Transverse colon (tissue), 4 donors: ENCODE data around the gene RUFY2. TPM values are rescaled to one million over a fixed set of nuclear protein-coding genes. Genes with fewer than 3 reads are reported as not detected.

Source experiments
- DNase-seq: peaks from one replicate; pipeline ENCODE4 v3.0.0-alpha.2; 2019
- H3K27ac ChIP-seq, 4 donors: fragments of 200-600 bp; sonication (generic); 2 replicates each; pipeline ENCODE4 v1.5.1; 2016 to 2018; ENCODE audit warnings: inconsistent platforms in 4 of 4
- H3K27me3 ChIP-seq: fragments of 200-600 bp; sonication (generic); 2 replicates; pipeline ENCODE4 v1.5.1; 2017; ENCODE audit warnings: inconsistent platforms
- H3K36me3 ChIP-seq, 4 donors: fragments of 200-600 bp; sonication (generic); 2 replicates each; pipeline ENCODE4 v1.5.1; 2017 to 2019; ENCODE audit warnings: inconsistent platforms in 4 of 4
- H3K4me1 ChIP-seq, 4 donors: fragments of 200-600 bp; sonication (generic); 2 replicates each; pipeline ENCODE4 v1.5.1; 2017 to 2020; ENCODE audit warnings: inconsistent platforms in 4 of 4
- H3K4me3 ChIP-seq, 4 donors: fragments of 200-600 bp; sonication (generic); 1 replicate in 1 of 4; 2 replicates in 3 of 4; pipeline versions ENCODE4 v1.5.1 to v1.6.1; 2017 to 2019; ENCODE audit warnings: inconsistent platforms in 4 of 4
- H3K9me3 ChIP-seq, 2 donors: fragments of 200-600 bp; sonication (generic); 2 replicates each; pipeline ENCODE4 v1.5.1; 2017 to 2019; ENCODE audit warnings: inconsistent platforms in 2 of 2
- EP300 ChIP-seq: sonication (generic); formaldehyde crosslinking; IDR thresholded peaks from one replicate; pipeline ENCODE4 v1.6.1; 2017; ENCODE audit warnings: antibody characterized with exemption, low read depth
- POLR2A ChIP-seq: fragments of 450-650 bp; IDR thresholded peaks from one replicate; pipeline ENCODE4 v1.6.1; 2016; ENCODE audit warnings: antibody characterized with exemption, mild to moderate bottlenecking, moderate library complexity
- POLR2AphosphoS5 ChIP-seq, 3 donors: sonication (generic); formaldehyde crosslinking; IDR thresholded peaks; one replicate each; pipeline ENCODE4 v1.6.1; 2016; ENCODE audit warnings: antibody characterized with exemption in 3 of 3
- WGBS, 2 donors: methylation state at CpG; one replicate each; pipeline ENCODE4 v1.1.5; 2018; ENCODE audit warnings: low coverage in 1 of 2; 5-methylcytosine and 5-hydroxymethylcytosine counted together
- in situ Hi-C, 4 donors: fragments of 200-750 bp; cut with MboI; loops; one replicate each; pipeline versions ENCODE4 v1.15.0 to v1.15.1; 2017; ENCODE audit warnings: low sequenced_read_pairs in 3 of 4, low pct_ligation_motif_present in 1 of 4, low pct_unique_long_range_greater_than_20kb in 1 of 4
- intact Hi-C: fragments of 100-400 bp; cut with DNase I; formaldehyde crosslinking; loops from one replicate; pipeline ENCODE4 v1.15.1; 2023; ENCODE audit warnings: low total_unique reads
- total RNA-seq, 4 donors: library from RNA; depleted of rRNA; stranded (reverse); fragments of >200 nt; gene quantifications; one replicate each; pipeline ENCODE4 v1.1.0, GENCODE V29; 2016
- TF ChIP-seq, protein P1 (sequence below), 5 experiments: fragments of 200-600 bp in 3 of 5; fragments of 450-650 bp in 2 of 5; sonication (generic) in 3 of 5; IDR thresholded peaks; 1 replicate in 2 of 5; 2 replicates in 3 of 5; pipeline ENCODE4 v1.5.1; 2016 to 2017; ENCODE audit warnings: antibody characterized with exemption in 5 of 5, inconsistent platforms in 3 of 5, mild to moderate bottlenecking in 2 of 5, moderate library complexity in 1 of 5

Gene RUFY2
- total RNA-seq, 4 donors from 2014 or later = 7.9 to 34.8 (median 22.8) TPM

DNA sequence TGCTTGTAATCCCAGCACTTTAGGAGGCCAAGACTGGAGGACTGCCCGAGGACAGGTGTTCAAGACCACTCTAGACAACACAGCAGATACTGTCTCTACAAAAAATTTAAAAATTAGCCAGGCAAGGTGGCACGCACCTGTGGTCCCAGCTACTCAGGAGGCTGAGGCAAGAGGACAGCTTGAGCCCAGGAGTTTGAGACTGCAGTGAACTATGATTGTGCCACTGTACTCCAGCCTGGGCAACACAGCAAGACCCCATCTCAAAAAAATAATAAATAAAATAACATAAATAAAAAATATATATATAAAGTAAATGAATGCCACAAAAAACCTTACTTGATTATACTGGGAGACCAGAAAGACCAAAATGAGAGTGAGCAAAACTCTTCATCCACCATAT is 53.5 kb downstream of the RUFY2 start:
- Histone ChIP-seq H3K27ac (no peak overlapping the region), H3K9me3 (no peaks in the 10 kb centered on the region), H3K27me3 (no peaks in the 10 kb centered on the region), H3K4me1 (no peaks in the 10 kb centered on the region), H3K36me3 (peaks cover 0 to 47% (median 12%) of the 10 kb centered on the region in 4 donors), H3K4me3 (no peak overlapping the region)
- WGBS, 2 donors = 92 to 95% methylated on average over 2 of the region's 2 CpGs
- intact Hi-C loops = no loop called here
- no peak for DNase-seq
- no peak for TF ChIP-seq POLR2A
- TF ChIP-seq, protein P1, sequence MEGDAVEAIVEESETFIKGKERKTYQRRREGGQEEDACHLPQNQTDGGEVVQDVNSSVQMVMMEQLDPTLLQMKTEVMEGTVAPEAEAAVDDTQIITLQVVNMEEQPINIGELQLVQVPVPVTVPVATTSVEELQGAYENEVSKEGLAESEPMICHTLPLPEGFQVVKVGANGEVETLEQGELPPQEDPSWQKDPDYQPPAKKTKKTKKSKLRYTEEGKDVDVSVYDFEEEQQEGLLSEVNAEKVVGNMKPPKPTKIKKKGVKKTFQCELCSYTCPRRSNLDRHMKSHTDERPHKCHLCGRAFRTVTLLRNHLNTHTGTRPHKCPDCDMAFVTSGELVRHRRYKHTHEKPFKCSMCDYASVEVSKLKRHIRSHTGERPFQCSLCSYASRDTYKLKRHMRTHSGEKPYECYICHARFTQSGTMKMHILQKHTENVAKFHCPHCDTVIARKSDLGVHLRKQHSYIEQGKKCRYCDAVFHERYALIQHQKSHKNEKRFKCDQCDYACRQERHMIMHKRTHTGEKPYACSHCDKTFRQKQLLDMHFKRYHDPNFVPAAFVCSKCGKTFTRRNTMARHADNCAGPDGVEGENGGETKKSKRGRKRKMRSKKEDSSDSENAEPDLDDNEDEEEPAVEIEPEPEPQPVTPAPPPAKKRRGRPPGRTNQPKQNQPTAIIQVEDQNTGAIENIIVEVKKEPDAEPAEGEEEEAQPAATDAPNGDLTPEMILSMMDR (IDR thresholded peaks at IDR 0.05) = no peak
- TF ChIP-seq EP300 = no peak
- TF ChIP-seq POLR2AphosphoS5 (IDR thresholded peaks at IDR 0.05) = no peak
- in situ Hi-C loops = no loop called here

DNA sequence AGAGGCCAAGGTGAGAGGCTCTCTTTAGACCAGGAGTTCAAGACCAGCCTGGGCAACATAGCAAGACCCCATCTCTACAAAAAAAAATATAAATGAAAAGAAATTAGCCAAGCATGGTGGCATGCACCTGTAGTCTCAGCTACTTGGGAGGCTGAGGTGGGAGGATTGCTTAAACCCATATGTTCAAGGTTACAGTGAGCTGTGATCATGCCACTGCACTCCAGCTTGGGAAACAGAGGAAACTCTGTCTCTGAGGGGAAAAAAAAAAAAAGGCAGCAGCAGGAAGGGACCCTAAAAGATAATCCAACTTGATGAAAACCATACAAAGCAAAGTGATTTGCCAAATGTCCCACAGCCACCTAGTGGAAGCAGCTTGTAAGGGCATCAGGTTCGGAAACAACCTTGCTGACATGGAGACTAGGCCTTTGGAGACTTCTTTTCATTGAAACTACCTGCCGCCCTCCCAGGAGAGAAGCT is 58.8 kb downstream of the RUFY2 start:
- H3K9me3 ChIP-seq = no peaks in the 10 kb centered on the region
- H3K4me1 ChIP-seq = no peaks in the 10 kb centered on the region
- no peak overlapping the region for H3K27ac ChIP-seq
- TF ChIP-seq POLR2AphosphoS5 (IDR thresholded peaks at IDR 0.05) = no peak
- TF ChIP-seq, protein P1 (IDR thresholded peaks at IDR 0.05) = peak; percentile 51 to 74 (median 68)
- peaks cover 0 to 49% (median 24%) of the 10 kb centered on the region in 4 donors for H3K36me3 ChIP-seq
- in situ Hi-C loops (no loop called here), intact Hi-C loops (loop anchor here (10.0 kb wide), 1 partner anchor 134 kb away; no protein-coding TSS in a partner anchor)
- WGBS, 2 donors = 14 to 39% methylated on average over 1 to 2 of the region's 2 CpGs
- H3K4me3 ChIP-seq = no peak overlapping the region
- DNase-seq = peak; percentile 38
- H3K27me3 ChIP-seq = no peaks in the 10 kb centered on the region

GRCh38 chr10:68346774-68347173 is 60.3 kb downstream of the RUFY2 start:
- TF ChIP-seq EP300 (no peak), POLR2AphosphoS5 (IDR thresholded peaks at IDR 0.05) (no peak), POLR2A (no peak)
- TF ChIP-seq, protein P1 (IDR thresholded peaks at IDR 0.05) = no peak
- Histone ChIP-seq H3K27me3 (no peaks in the 10 kb centered on the region), H3K36me3 (peaks cover 0 to 50% (median 20%) of the 10 kb centered on the region in 4 donors), H3K27ac (no peak overlapping the region), H3K4me1 (no peaks in the 10 kb centered on the region), H3K9me3 (no peaks in the 10 kb centered on the region), H3K4me3 (no peak overlapping the region)
- in situ Hi-C loops = no loop called here
- intact Hi-C loops = loop anchor here (10.0 kb wide), 1 partner anchor 132 kb away; no protein-coding TSS in a partner anchor
- DNase-seq = no peak
- WGBS, 2 donors = 63 to 91% methylated on average over 1 to 4 of the region's 4 CpGs

GRCh38 chr10:68345621-68346020 is 61.5 kb downstream of the RUFY2 start:
- WGBS, 2 donors = 89 to 100% methylated on average over 3 to 4 of the region's 4 CpGs
- no peaks in the 10 kb centered on the region for H3K4me1 ChIP-seq
- H3K36me3 ChIP-seq = peaks cover 0 to 61% (median 24%) of the 10 kb centered on the region in 4 donors
- in situ Hi-C loops (no loop called here), intact Hi-C loops (loop anchor here (10.0 kb wide), 1 partner anchor 131 kb away; no protein-coding TSS in a partner anchor)
- no peak overlapping the region for H3K4me3 ChIP-seq
- no peaks in the 10 kb centered on the region for H3K27me3 ChIP-seq
- TF ChIP-seq POLR2AphosphoS5 (IDR thresholded peaks at IDR 0.05) = no peak
- TF ChIP-seq, protein P1 (IDR thresholded peaks at IDR 0.05) = no peak
- TF ChIP-seq POLR2A = no peak
- TF ChIP-seq EP300 = no peak
- no peak overlapping the region for H3K27ac ChIP-seq
- no peak for DNase-seq
- no peaks in the 10 kb centered on the region for H3K9me3 ChIP-seq
